ENCODE results near the gene ATP8A2. TPM values are rescaled to one million over a fixed set of nuclear protein-coding genes. Genes with fewer than 3 reads are reported as not detected.

ATP8A2 gene
- total RNA-seq, 1 experiment from 2014 or later, result not detected

DNA sequence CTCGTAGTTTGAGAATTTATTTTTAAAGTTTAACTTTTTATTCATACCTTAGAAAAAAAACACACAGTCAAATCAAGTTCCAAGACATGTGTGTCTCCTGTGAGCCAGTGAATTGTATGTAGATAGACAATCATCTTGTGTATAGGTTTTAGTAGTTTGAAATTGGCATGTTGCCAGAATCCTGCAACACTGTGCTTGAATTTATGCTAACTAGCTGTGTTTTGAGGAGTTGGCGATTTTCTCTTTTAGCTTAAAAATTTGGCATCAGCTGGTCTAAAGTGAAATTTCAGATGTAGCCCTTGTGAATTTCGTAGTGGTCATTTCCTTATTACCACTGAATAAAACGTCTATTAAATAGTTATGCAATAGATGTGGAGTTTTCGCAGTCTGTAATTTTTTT is 213.2 kb downstream of the ATP8A2 start:
- Histone ChIP-seq H3K4me1 (replicated peaks; ENCODE audit: insufficient read depth) (no peaks in the 10 kb centered on the region), H3F3A (ENCODE audit: insufficient read depth, low read depth) (no peaks in the 10 kb centered on the region), H2AFZ (no peak overlapping the region), H3K9me2 (ENCODE audit: insufficient read depth) (no peaks in the 10 kb centered on the region), H3K36me3 (ENCODE audit: low read depth) (no peaks in the 10 kb centered on the region), H3K27me3 (ENCODE audit: insufficient read depth, low read depth) (peaks cover 55% of the 10 kb centered on the region), H4K20me1 (ENCODE audit: insufficient read depth) (no peaks in the 10 kb centered on the region), H3K4me2 (no peak overlapping the region), H3K4me3 (no peak overlapping the region), H3K9me3 (ENCODE audit: insufficient read depth, low read depth) (no peaks in the 10 kb centered on the region), H3K79me2 (ENCODE audit: low read depth) (no peaks in the 10 kb centered on the region), H3K27ac (no peak overlapping the region)
- no peak for DNase-seq
- TF ChIP-seq, protein P1, sequence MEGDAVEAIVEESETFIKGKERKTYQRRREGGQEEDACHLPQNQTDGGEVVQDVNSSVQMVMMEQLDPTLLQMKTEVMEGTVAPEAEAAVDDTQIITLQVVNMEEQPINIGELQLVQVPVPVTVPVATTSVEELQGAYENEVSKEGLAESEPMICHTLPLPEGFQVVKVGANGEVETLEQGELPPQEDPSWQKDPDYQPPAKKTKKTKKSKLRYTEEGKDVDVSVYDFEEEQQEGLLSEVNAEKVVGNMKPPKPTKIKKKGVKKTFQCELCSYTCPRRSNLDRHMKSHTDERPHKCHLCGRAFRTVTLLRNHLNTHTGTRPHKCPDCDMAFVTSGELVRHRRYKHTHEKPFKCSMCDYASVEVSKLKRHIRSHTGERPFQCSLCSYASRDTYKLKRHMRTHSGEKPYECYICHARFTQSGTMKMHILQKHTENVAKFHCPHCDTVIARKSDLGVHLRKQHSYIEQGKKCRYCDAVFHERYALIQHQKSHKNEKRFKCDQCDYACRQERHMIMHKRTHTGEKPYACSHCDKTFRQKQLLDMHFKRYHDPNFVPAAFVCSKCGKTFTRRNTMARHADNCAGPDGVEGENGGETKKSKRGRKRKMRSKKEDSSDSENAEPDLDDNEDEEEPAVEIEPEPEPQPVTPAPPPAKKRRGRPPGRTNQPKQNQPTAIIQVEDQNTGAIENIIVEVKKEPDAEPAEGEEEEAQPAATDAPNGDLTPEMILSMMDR (conservative IDR thresholded peaks at IDR 0.05), result no peak
- no peak for TF ChIP-seq EZH2 (IDR thresholded peaks at IDR 0.05; ENCODE audit: low read depth)
- intact Hi-C loops (cut with micrococcal nuclease; ENCODE audit: unreplicated experiment), result no loop called here
- ChIA-PET CTCF (no interaction called here), POLR2A (ENCODE audit: unreplicated experiment) (no interaction called here)
- no TSS peak for BruUV-seq (replicated peaks)

DNA sequence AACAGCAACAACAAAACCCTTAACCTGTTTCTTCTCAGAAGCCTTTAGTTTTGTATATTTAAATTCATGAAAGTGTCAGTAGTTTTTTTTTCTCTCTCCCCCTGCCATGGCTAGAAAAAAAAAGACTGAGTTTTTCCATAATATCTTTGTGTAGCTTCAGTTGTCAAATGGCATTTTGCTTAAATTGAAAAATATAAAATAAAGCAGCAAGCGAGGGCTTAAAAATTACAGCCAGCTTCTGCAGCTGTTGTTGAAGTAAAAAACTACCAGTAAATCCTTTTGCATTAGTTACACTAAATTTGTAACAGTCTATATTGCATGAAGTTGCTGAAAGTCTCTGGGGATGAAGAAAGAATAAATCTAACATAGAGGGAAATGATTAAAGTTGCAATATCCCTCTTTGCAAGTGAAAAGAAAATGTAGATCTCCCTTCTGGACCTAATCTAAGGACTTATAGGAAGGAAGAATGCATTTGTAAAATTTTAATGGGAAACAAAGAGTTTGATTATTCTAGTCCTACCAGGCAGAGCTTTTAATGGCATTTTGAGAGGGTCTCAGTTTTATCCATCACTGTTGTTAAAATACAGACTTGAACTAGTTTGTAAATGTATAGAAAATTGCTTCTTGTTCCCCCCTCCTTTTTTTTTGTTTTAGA is 215.7 kb downstream of the ATP8A2 start:
- H3K4me2 ChIP-seq, result no peak overlapping the region
- DNase-seq, result no peak
- no peaks in the 10 kb centered on the region for H3K79me2 ChIP-seq (ENCODE audit: low read depth)
- ChIA-PET POLR2A (ENCODE audit: unreplicated experiment) (no interaction called here), CTCF (no interaction called here)
- TF ChIP-seq EZH2 (IDR thresholded peaks at IDR 0.05; ENCODE audit: low read depth), result no peak
- TF ChIP-seq, protein P1 (conservative IDR thresholded peaks at IDR 0.05), result no peak
- no TSS peak for BruUV-seq (replicated peaks)
- peaks cover 61% of the 10 kb centered on the region for H3K27me3 ChIP-seq (ENCODE audit: insufficient read depth, low read depth)
- no peak overlapping the region for H3K27ac ChIP-seq
- no peaks in the 10 kb centered on the region for H3K4me1 ChIP-seq (replicated peaks; ENCODE audit: insufficient read depth)
- no peaks in the 10 kb centered on the region for H3K36me3 ChIP-seq (ENCODE audit: low read depth)
- no peaks in the 10 kb centered on the region for H3K9me2 ChIP-seq (ENCODE audit: insufficient read depth)
- no peak overlapping the region for H2AFZ ChIP-seq
- no peaks in the 10 kb centered on the region for H4K20me1 ChIP-seq (ENCODE audit: insufficient read depth)
- intact Hi-C loops (cut with micrococcal nuclease; ENCODE audit: unreplicated experiment), result no loop called here
- H3F3A ChIP-seq (ENCODE audit: insufficient read depth, low read depth), result no peaks in the 10 kb centered on the region
- no peaks in the 10 kb centered on the region for H3K9me3 ChIP-seq (ENCODE audit: insufficient read depth, low read depth)
- no peak overlapping the region for H3K4me3 ChIP-seq

DNA sequence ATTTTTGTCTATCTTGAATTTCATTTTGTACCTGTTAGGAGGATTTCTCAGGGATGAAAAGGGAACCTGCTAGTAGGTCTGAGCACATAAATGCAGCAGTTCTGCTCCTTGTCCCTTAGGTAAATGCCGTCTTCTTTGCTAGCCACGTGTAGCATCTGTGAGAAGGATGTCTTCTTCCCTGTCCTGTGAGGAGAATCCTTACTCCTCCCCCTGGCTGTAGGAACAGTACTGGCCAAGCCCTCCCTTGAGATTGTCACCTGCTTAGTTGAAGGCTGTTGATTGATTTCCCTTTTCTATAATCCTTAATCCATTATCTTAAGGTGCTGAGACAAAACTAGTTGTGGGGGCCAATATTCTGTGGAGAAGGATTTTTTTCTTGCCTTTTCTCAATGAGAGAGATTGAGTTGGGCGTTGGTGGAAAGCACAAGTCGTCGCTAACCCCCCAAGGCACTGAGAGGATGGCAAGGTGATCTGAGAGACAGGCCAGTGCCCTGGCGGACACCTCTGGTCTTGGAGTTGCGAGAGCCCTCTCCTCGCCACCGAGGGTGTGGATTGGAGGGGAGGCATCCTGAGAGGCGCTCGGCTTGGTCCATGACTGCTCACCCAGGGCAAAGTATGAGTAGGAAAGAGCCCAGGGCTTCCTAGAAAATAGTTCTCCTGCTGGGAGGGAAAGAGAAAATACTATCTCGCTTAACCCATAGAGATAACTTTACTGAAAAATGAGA is 216.7 kb downstream of the ATP8A2 start:
- H3K9me2 ChIP-seq (ENCODE audit: insufficient read depth), result no peaks in the 10 kb centered on the region
- ChIA-PET CTCF (no interaction called here), POLR2A (ENCODE audit: unreplicated experiment) (no interaction called here)
- H3K4me2 ChIP-seq, result no peak overlapping the region
- no peaks in the 10 kb centered on the region for H3K36me3 ChIP-seq (ENCODE audit: low read depth)
- DNase-seq, result no peak
- H3F3A ChIP-seq (ENCODE audit: insufficient read depth, low read depth), result no peaks in the 10 kb centered on the region
- H3K79me2 ChIP-seq (ENCODE audit: low read depth), result no peaks in the 10 kb centered on the region
- H3K27ac ChIP-seq, result no peak overlapping the region
- no peak overlapping the region for H3K4me3 ChIP-seq
- H3K27me3 ChIP-seq (ENCODE audit: insufficient read depth, low read depth), result peaks cover 52% of the 10 kb centered on the region
- intact Hi-C loops (cut with micrococcal nuclease; ENCODE audit: unreplicated experiment), result no loop called here
- H4K20me1 ChIP-seq (ENCODE audit: insufficient read depth), result no peaks in the 10 kb centered on the region
- no peak overlapping the region for H2AFZ ChIP-seq
- BruUV-seq (replicated peaks), result no TSS peak
- H3K9me3 ChIP-seq (ENCODE audit: insufficient read depth, low read depth), result no peaks in the 10 kb centered on the region
- H3K4me1 ChIP-seq (replicated peaks; ENCODE audit: insufficient read depth), result no peaks in the 10 kb centered on the region
- TF ChIP-seq EZH2 (IDR thresholded peaks at IDR 0.05; ENCODE audit: low read depth), result no peak
- TF ChIP-seq, protein P1 (conservative IDR thresholded peaks at IDR 0.05), result no peak
